HG03439 (cell line): ENCODE results near the gene LFNG.
"Not testable (repeated sequence)": the region's sequence is repeated elsewhere in the genome, so short reads cannot be mapped to it uniquely, and the experiment has no call there.

Experiments
- ATAC-seq: cut with Tn5 transposase; IDR thresholded peaks from one replicate; pipeline ENCODE4 v1.9.1; 2021; ENCODE audit warnings: mild to moderate bottlenecking, moderate library complexity; ENCODE audit not compliant: unreplicated experiment

Gene LFNG

DNA sequence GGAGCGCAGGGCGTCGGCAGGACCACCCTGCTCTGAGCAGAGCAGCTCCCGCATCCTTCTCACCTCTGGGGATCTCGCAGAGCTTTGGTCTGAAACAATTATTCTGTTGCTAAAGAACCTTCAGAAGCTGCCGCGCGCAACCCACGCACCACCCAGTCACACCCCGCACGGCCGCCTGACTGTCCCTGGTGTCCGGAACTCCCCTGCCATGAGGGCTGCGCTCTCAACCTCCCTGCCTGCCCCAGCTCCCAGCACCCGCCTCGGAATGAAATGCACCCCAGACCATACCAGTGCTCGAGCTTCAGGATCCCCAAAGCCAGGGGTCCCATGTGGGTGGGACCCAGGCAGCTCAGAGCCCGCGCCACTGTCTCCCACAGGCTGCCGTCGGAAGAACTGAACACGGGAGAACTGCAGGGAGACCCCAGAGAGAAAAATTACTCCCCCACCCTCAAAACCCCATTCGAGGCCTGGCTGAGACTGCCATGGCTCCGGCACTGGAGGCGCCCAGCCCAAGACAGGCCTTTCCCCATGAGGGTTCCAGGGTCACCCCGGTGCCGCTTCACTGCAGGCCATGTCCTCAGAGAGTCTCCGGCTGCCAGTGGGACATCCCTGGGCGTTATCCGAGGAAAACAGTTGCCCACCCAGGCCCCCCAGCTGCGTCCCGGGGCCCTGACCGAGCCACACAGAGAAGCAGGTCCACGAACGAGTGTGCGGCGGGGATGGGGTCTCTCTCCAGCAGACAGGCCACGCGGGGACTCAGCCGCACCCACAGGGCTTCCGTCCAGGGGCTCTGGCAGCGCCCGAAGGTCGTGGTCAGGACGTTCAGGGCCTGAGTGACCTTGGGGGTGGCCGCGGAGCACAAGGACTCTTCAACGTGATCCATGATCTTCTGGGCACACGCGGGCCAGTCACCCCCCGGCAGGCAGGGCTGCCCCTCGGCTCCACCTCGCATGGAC is 23.6 kb downstream of the LFNG start:
- no peak for ATAC-seq

DNA sequence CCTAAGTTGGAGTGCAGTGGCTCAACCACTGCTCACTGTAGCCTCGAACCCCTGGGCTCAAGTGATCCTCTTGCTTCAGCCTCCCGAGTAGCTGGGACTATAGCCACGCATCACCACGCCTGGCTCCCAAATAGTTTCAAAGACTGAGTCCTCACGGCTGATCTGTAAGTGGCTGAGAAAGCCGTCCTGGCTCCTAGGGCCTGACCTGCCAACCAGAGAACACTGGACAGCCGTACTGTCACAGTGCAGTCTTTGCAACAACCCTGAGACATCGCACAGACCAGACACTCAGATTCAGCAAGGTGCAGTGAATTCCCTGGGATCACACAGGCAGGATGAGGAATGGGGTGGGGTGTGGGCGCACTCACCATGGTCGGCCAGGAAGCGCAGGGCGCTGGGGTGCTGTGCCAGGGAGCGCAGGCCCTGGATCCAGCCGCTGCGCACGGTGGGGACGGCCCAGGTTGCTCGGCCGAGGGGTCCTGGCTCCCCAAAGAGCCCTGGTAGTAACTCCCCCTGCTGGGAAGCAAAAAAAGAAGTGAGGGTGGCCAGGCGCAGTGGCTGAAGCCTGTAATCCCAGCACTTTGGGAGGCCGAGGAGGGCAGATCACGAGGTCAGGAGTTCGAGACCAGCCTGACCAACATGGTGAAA is 25.1 kb downstream of the LFNG start:
- no peak for ATAC-seq

DNA sequence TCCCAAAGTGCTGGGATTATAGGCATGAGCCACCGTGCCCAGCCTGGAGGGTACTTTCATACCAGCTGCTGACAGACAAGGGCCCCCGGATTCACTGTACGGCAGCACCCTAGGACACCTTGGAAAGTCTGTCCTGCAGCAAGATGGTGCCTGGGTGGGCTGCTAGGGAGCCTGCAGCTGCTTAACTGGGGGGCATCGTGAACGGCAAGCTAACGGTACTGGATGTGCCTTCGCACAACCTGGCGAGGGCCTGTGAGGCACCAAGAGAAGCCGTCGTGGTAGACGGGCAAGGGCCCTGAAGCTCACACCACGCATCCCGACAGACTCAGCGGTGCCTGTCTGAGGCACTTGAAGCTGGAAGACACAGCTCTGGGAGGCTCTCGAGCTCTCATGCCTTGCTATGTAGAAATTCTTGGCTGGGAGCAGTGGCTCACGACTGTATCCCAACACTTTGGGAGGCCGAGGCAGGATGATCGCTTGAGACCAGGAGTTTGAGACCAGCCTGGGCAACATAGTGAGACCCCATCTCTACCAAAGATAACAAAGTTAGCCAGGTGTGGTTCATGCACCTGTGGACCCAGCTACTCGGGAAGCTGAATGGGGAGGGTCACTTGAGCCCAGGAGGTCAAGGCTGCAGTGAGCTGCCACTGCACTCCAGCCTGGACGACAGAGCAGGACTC is 26.3 kb downstream of the LFNG start:
- ATAC-seq, result no peak

DNA sequence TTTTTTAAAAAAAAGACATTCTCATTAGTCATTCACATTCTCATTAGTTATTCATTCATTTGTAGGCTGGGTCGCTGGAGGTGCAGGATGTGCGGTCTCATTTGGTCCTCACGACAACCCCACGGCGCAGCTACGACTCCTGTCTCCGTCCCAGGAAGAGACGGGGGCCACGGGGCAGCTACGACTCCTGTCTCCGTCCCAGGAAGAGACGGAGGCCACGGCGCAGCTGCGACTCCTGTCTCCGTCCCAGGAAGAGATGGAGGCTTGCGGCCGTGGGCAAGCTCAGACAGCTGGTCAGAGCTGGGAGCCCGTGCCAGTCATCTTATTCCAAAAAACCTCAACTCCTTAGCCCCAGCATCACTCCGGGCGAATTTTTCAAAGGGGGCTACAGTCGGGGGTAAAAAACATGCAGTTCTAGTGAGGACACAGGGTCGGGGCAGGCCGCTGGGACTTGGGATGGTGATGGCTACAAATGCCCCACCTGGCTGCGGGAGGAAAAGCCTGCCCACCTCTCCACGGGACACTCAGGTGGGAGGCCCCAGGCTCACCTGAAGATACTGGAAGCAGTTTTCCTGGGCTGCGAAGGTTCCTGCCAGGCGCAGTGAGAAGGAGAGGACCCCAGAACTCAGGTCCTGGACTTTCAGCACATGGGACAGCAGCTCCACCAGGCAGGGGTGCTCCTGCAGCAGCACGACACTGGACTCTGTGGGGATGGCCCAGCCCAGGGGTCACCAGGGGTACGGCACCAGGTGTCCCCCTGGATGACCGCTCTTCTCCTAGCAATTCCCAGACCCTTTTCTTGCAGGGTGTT is 27.4 kb downstream of the LFNG start:
- ATAC-seq, result no peak

DNA sequence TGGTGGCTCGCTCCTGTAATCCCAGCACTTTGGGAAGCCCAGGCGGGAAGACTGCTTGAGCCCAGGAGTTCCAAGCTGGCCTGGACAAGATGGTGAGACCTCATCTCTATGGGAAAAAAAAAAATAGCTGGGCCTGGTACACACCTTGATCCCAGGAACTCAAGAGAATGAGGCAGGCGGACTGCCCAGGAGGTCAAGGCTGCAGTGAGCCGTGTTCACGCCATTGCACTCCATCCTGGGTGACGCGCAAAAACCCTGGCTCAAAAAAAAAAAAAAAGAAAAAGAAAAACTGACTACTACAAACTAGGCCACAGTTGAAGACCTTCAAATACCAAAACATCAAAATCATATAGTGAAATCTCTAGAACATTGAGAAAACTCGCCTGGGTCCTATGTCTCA is 31.8 kb downstream of the LFNG start:
- ATAC-seq, result no peak

DNA sequence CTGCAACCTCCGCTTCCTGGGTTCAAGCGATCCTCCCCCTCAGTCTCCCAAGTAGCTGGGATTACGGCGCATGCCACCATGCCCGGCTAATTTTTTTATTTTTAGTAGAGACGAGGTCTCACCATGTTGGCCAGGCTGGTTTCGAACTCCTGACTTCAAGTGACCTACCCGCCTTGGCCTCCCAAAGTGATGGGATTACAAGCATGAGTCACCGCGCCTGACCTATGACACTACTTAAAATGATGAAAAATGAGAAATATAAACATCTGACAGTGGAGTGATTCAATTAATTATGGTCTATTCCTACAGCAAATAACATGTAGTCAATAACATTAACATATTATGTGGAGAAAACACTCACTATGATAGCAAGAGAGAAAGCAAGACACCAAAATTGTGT is 33.5 kb downstream of the LFNG start:
- ATAC-seq, result no peak

DNA sequence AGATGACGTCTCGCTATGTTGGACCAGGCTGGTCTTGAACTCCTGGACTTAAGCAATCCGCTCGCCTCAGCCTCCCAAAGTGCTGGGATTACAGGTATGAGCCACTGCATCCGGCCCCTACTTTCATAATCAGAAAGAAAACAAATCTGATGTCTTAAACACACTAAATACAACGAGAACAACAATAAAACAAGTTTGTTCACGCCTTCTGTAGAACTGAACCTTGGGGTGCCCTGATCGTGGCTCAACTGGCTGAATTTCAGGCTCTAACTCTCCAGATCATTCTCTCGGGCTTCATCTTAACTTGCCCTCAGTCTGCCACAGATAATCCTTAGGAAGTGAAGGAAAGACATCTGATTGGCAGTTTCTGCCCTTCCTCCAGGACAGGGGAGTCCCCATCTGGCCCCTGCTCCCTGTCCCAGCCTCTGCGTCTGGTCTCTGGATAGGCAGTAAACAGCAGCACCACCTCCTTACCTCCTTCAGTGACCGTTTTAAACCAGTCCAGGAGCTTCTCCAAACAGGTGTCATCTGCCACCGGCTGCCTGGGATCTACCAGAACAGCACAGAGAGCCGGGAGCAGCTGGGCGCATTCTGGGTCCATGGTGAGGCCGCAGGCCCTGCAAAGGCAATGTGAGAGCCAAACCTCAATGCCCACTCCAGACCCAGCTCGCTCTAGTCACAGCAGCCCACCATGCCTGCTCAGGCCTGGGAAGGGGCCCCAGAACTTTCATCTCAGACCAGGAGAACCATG is 34.4 kb downstream of the LFNG start:
- no peak for ATAC-seq

DNA sequence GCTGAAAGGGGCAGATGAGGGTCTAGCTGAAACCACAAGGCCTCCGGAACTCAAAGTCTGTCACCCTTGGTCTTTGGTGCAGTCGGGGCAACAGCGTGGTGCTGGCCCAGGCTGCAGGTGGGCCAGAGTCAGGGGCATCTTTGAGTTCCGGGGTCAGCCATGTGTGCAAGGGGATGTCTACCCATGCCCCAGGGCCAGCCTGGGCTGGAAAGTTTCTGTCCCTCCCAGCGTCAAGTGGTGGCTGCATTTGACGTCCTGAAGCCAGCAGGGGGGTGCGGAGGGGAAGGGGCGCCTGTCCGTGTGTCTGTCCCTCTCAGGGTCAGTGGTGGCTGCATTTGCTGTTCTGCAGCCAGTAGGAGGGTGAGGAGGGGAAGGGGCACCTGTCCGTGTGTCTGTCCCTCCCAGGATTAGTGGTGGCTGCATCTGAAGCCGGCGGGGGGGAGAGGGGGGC is 35.1 kb downstream of the LFNG start:
- no peak for ATAC-seq

DNA sequence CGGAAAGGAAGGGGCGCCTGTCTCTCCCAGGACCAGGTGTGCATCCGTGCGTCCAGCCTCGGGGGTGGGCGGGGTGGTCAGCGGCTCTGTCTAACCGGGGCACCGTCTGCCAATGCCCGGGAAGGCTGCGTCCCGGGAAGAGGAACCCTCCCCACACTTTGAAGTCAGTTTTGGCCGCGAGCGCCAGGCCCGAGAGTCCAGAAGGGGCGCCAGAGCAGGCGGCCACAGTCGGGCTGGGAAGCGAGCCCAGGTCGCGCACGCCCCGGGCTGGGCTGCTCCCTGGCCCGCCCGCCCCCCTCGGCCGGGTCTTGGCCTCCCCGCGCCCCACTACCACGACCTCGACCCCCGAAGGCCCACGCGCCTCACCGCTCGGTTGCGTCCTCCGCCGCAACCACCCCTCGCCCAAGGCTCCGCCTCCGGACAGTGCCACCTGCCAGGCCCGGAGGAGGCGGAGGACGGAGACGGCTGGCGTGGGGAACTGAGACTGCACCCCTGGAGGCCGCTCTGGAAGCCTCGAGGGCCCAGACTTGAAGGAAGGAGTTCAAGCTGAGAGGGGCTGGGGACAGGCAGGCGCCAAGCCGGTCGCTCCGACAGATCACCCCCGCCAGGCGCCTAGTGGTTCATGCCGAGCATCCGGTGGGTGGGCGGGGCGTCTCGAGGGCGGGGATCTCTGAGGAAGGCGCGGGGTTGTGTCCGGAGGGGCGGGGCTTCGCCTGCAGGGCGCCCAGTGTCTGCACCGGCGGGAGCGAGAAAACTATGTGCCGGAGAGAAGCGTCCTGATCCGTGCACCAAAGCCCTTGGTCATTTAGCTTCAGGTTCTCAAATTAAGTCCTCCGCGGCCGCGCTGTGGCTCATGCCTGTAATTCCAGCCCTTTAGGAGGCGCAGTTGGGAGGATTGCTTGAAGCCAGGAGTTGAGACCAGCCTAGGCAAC is 35.8 kb downstream of the LFNG start, which contains the start of gene BRAT1:
Gene BRAT1, minus strand, starts transcription at position 404 of the 932 bp plus-strand sequence. CDS start 1,093 bp downstream, outside the sequence.
- ATAC-seq, result peak; percentile 76

DNA sequence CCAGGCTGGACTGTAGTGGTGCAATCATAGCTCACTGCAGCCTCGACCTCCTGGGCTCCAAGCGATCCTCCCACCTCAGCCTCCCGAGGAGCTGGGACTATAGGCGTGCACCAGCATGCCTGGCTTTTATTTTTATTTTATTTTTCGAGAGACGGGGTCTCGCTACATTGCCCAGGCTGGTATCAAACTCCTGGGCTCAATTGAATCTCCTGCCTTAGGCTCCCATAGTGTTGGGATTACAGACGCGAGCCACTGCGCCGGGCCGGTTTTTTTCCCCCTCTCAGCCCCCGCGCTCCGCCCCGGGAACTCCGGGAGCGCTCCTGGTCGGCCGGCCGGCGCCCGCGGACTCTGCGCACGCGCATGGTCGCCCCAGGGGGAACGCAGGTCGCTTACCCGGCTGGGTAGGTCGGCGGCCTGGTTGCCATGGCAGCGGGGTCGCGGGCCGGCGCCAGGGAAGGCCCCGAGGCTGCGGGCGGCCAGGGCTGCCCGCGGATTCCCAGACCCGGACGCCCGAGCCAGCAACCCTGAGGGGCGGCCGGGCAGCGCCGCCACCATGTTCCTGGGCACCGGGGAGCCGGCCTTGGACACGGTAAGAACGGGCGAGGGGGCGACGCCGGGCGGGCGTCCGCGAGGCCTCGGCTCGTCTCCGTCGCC is 39.2 kb downstream of the LFNG start, which contains the start of gene IQCE:
Gene IQCE, plus strand, starts transcription at position 351 of the 654 bp plus-strand sequence. Its CDS starts 203 bp downstream, at position 554.
- peak; percentile 45 for ATAC-seq

DNA sequence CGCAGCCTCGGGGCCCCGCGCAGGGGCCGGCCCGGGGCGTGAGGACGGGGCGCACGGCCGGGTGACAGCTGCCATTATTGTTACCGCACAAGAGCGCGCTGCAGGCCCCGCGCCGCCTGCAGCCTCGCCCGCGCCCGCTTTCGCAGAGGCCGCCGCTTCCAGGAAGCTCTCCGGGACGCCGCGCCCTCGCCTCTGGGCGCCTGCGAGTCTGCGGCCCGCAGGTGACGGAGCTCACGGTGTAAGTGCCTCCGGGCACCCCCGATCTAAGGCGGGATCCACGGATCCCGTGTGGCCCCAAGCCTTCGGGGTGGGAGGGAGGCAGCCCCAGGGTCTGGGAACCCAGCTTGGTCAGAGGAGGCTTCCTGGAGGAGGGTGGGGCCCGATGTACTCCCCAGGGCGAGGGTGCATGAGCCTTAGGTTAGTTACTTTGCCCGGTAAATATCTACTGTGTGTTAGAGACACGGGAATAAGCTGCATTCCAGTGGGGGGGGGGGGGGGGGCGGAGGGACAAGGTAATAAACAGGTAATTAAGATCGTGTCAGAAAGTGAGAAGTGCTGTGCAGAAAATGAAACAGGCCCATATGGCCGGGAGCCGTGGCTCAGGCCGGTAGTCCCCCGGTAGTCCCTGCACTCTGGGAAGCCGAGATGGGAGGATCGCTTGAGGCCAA is 39.8 kb downstream of the LFNG start:
- ATAC-seq, result peak; percentile 11

DNA sequence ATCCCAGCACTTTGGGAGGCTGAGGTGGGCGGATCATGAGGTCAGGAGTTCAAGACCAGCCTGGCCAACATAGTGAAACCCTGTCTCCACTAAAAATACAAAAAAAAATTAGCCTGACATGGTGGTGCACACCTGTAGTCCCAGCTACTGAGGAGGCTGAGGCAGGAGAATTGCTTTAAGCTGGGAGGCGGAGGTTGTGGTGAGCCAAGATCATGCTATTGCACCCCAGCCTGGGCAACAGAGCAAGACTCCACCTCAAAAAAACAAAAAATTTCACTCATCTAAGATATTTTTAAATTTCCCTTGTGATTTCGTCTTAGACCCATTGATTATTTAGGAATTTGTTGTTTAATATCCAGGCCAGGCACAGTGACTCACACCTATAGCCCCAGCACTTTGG is 44.4 kb downstream of the LFNG start:
- not testable (repeated sequence) for ATAC-seq

DNA sequence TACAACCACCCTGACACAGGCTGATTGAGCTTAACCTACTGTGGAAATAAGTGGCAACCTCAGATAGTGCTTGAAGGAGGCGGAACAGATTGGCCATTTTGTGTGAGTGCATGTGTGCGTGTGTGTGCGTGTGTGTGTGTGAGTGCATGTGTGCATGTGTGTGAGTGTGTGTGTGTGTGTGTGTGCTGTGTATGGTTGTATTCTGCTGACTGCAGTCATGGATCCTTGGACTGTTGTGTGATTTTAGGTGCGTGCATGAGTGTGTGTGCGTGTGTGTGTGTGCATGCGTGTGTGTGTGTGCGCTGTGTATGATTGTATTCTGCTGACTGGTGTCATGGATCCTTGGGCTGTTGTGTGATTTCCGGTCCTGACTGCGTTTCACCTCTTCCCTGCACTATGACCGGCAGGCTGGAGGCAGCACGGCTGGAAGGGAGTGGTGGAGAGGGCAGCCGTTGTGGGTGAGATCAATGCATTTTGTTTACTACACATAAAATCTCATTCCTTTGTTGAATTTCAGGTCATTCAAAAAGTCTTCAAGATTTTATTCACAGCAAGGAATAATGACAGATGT is 45.5 kb downstream of the LFNG start:
- ATAC-seq, result no peak

DNA sequence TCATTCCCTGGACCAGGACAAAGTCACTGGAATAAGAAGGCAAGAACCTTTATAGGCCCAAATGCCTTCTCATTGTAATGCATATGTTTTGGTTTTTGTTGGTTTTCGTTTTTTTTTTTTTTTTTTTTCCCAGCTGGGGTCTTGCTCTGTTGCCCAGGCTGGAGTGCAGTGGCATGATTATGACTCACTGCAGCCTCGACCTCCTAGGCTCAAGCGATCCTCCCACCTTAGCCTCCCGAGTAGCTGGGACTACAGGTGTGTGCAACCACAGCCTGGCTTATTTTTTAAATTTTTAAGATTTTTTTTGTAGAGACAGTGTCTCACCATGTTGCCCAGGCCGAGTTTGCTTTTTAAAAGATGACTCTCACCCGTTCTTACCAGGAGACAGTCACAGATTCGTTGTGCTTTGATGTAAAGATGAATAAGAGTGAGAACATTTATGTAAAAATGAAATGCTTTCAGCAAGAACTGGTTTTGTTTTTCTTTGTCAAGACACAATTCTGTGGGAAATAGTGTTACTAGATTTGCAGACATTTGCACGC is 46.8 kb downstream of the LFNG start:
- ATAC-seq, result peak; percentile 22

DNA sequence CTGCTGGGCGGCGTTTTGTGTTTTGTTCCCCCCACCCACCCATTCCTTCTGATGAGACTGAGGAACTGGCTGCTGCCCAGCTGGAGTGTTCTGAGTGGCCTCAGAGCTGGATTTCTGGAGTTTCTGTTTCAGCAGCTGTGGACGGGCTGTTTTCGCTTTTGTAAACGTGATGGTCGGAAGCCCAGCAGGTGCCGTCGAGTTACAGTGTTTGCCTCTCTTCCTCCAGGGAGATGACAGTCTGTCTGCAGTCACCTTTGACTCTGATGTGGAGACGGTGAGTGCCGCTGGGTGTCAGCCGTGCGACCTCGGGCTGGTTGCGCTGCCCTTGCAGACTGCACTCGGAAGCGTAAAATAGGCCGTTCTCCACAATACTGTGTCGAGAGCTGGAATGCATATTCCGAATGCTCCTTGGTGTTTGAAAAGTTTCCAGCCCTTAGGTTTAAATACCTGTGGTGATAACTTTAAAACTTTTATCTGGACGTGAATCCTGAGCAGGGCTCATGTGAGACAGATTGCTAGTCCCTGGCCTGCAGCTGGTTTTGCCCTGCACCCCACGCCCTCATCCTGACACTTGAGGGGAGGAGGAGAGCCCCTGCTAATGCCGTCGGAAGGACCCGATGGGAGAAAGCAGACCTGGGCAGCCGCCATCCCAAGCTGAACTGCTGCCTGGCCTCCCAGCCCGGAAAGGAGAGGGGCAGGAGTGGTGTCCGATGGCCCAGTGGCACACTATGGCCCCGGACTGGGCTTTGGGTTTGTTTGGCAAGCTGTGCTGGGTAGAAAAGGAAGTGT is 47.5 kb downstream of the LFNG start:
- peak; percentile 87 for ATAC-seq

DNA sequence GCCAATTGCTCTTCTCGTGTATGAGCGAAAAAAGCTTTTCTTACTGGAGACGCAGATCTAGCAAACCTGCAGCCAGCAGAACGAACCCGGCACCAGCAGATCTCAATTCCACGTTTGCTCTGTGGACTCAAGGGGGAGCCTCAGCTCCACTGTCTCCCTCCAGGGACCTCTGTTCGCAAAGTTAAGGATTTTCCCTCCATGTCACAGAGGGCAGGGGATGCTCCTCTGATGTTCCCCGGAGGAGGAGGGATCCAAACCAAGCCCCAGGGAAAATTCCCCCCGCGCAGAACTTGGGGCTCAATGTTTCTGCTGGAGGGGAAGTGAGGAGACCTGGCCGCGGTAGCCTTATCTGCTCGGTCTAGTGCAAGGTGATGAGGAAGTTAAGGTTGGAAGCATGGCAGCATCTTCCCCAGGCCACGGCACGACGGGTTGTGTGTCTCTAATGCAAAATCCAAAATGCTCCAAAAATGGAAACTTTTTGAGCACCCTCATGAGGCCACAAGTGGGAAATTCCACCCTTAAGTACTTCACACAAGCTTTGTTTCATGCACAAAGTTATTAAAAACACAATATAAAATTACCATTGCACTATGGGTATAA is 48.2 kb downstream of the LFNG start:
- ATAC-seq, result no peak
